ENCODE measurements around the gene SLC6A18. TPM values are rescaled to one million over a fixed set of nuclear protein-coding genes. Genes with fewer than 3 reads are reported as not detected.
A peak's percentile ranks its signal among the peaks of the same experiment; 100 is the strongest.

Gene SLC6A18
- total and polyA plus RNA-seq, 8 donors: 0.14 TPM; not detected in 7

DNA sequence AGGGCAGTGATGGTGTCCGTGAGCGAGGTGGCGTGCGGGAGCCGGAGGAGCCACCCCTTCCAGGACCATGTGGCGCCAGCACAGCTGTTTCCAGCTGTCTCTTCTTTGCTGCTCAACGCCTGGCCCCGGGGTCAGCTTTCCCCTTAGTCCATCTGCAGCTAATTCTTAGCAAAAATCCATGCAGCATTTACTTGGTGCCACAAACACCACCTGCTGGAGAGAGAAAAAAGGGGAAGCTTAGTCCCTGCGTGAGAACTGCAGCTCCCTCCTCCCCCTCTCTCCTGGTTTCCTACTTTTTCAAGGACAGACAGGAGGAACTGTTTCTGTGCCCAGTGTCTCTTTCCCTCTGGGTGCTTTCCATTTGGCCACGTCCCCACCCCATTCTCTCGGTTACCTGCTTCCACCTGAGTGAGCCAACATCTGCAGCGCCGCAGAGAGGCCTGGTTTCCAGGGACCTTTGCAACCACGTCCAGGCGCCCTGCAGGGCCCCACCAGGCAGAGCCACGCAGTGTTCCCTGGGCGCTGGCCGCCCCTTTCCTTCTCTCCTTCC, 20.4 kb upstream of the SLC6A18 start:
- DNase-seq (peak in 5 of 6 donors; percentile 58 to 80 (median 71)), ATAC-seq (peak; percentile 79 to 94 (median 90)), FAIRE-seq (no peak)
- intact Hi-C loops (cut with DNase I): no loop called here
- Histone ChIP-seq H3K4me1 (peaks cover 0 to 4% (median 3%) of the 10 kb centered on the region in 3 donors), H3K9me3 (no peaks in the 10 kb centered on the region), H3K27me3 (no peaks in the 10 kb centered on the region), H3K4me3 (no peak overlapping the region), H3K27ac (peak overlapping the region in 3 of 4 donors; percentile 35 to 67 (median 67)), H3K36me3 (no peaks in the 10 kb centered on the region)
- TF ChIP-seq, protein P1, sequence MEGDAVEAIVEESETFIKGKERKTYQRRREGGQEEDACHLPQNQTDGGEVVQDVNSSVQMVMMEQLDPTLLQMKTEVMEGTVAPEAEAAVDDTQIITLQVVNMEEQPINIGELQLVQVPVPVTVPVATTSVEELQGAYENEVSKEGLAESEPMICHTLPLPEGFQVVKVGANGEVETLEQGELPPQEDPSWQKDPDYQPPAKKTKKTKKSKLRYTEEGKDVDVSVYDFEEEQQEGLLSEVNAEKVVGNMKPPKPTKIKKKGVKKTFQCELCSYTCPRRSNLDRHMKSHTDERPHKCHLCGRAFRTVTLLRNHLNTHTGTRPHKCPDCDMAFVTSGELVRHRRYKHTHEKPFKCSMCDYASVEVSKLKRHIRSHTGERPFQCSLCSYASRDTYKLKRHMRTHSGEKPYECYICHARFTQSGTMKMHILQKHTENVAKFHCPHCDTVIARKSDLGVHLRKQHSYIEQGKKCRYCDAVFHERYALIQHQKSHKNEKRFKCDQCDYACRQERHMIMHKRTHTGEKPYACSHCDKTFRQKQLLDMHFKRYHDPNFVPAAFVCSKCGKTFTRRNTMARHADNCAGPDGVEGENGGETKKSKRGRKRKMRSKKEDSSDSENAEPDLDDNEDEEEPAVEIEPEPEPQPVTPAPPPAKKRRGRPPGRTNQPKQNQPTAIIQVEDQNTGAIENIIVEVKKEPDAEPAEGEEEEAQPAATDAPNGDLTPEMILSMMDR (IDR thresholded peaks at IDR 0.05): peak; percentile 21 to 47 (median 29)
- 15% methylated on average over 18 of the region's 18 CpGs for WGBS, 2 donors

DNA sequence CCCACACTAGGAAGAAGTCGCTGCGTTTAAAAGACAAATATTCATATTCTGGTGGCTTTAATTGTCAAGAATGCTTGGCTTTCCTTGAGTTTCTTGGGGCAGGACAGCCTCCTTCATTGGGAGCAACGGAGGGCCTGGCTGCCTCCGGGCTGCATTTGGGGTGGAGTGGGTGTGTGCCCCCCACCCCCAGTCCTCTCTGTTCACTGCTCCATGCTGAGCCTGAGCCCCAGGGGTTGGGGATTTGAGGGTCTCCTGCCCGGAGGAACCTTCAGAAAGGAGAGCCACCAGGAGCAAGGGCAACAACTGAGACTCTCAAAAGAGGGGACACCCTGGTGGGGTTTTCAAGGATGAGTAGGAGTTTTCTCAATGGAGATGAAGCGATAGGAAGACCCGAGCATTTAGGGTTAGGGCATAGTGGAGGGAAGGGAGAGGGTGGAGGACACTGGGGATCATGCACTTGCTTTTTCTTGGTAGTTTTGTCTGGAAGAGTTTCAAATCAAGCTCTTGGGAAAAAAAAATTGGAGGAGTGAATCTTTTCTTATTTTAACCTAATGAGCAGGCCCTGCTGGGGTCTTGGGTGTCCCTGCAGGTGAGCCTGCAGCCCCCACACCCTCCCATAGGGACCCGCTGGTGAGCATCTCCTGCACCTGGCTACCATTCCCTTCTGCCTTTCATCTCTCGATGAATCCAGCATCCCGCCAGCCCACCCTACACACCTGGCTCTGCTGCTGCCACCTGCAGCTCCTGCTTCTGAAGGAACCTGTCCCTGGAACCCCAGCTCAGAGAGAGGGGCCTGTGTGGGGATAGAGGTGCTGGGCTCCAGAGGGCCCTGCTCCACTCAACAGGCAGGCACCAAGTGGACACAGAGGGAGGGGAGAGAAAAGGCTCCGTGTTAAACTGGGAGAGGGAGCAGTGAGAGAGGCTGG, 19.7 kb upstream of the SLC6A18 start:
- WGBS, 2 donors: 69 to 73% methylated on average over 11 of the region's 11 CpGs
- Histone ChIP-seq H3K4me3 (no peak overlapping the region), H3K9me3 (no peaks in the 10 kb centered on the region), H3K27me3 (no peaks in the 10 kb centered on the region), H3K27ac (peak overlapping the region in 3 of 4 donors; percentile 35 to 67 (median 67)), H3K36me3 (no peaks in the 10 kb centered on the region), H3K4me1 (peaks cover 0 to 4% (median 3%) of the 10 kb centered on the region in 3 donors)
- intact Hi-C loops (cut with DNase I): no loop called here
- FAIRE-seq: no peak
- DNase-seq: peak in 1 of 6 donors; percentile 11
- TF ChIP-seq, protein P1 (IDR thresholded peaks at IDR 0.05): no peak
- ATAC-seq: no peak

DNA sequence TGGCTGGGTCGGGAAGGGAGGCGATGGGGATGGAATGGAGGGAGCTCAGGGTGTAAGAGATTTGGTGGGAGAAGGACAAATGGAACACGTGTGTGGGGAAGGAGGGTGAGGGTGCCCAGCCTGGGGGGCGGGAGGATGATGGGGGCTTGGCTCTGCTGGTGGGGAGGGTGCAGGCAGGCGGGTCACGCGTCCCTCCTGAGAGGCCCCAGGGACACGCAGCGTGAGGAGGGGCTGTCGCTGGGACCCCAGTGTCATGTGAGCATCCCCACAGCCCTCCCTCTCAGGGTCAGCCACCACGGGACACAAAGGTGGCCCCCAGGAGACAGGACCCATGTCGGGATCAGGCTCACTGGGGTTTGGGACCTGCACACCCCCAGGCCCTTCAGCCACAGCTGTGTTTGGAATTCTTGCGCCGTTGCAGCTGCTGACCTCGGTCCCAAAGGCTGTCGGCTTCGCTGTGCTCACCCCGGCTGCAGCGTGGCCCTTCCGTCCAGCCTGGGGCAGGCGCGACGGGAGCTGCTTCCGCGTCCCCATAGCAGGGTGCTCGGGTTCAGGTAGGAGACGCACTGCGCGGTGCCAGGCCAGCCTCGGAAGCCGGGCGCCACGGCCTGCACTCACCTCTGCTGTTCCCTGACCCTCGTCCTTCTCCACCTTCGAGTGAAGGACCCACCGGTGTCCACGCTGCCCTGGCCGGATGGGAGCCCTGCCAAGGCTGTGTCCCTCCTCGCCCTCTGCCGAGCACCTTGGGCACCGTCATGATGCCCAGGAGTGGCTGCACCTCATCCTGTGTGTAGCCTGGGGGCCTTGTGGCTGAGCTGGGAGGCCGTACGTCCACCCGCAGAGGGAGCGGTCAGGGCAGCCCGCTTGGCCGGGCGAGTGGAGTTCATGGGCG, 18.4 kb upstream of the SLC6A18 start:
- no peak for ATAC-seq
- WGBS, 2 donors: 82 to 83% methylated on average over 45 to 49 of the region's 49 CpGs
- no peaks in the 10 kb centered on the region for H3K9me3 ChIP-seq
- no peaks in the 10 kb centered on the region for H3K36me3 ChIP-seq
- H3K27ac ChIP-seq: no peak overlapping the region
- H3K4me3 ChIP-seq: no peak overlapping the region
- intact Hi-C loops (cut with DNase I): no loop called here
- peaks cover 0 to 4% (median 3%) of the 10 kb centered on the region in 3 donors for H3K4me1 ChIP-seq
- peak in 2 of 6 donors; percentile 40 to 75 for DNase-seq
- no peaks in the 10 kb centered on the region for H3K27me3 ChIP-seq
- FAIRE-seq: no peak
- TF ChIP-seq, protein P1 (IDR thresholded peaks at IDR 0.05): no peak

DNA sequence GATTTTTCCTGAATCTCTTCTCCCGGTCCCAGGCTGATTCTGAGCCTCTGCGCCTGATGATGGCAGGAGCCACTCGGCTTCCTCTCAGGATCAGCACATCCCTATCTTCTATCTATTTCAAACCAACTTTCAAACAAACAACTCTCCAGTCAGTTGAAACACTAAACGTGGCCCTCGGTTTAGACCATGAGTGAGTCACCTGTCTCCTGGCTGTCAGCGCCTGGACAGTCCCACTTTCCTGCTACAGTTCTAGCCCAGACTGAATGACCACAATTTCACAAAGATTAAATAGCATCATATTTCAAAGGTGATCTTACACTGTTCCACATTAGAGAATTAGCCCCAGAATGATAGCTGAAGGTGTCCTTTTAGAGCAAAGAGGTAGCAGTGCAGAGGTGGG, 17.6 kb upstream of the SLC6A18 start:
- DNase-seq: no peak
- Histone ChIP-seq H3K4me3 (no peak overlapping the region), H3K9me3 (no peaks in the 10 kb centered on the region), H3K36me3 (no peaks in the 10 kb centered on the region), H3K27ac (no peak overlapping the region), H3K27me3 (no peaks in the 10 kb centered on the region), H3K4me1 (peaks cover 0 to 4% (median 3%) of the 10 kb centered on the region in 3 donors)
- ATAC-seq: no peak
- 79 to 86% methylated on average over 6 of the region's 6 CpGs for WGBS, 2 donors
- FAIRE-seq: no peak
- intact Hi-C loops (cut with DNase I): no loop called here
- TF ChIP-seq, protein P1 (IDR thresholded peaks at IDR 0.05): no peak

All from pancreas (tissue), 10 donors.